WTC11 (cell line): ENCODE data around the gene TGM4. TPM values are rescaled to one million over a fixed set of nuclear protein-coding genes. Genes with fewer than 3 reads are reported as not detected.

Experiments
- ATAC-seq: fragments of 200-7000 bp; cut with Tn5 transposase; 2 replicates; pipeline ENCODE4 v1.10.0; 2021; ENCODE audit warnings: mild to moderate bottlenecking, moderate library complexity
- CTCF ChIA-PET: fragments of 300-600 bp; sonication (Branson Sonifier 250); formaldehyde crosslinking; loops from one replicate; lab custom pipeline; 2021; ENCODE audit warnings: antibody characterized with exemption; lab: Charles Lee
- POLR2A ChIA-PET: fragments of 350-600 bp; sonication (Branson Sonifier 250); formaldehyde crosslinking; loops from one replicate; lab custom pipeline; 2021; ENCODE audit warnings: antibody characterized with exemption; lab: Charles Lee
- DNase-seq: peaks from one replicate; pipeline ENCODE4 v3.0.0; 2021; ENCODE audit warnings: low spot score
- H3K27ac Mint-ChIP-seq: 2 replicates; pipeline ENCODE4 v1.8.0; 2021; ENCODE audit warnings: mixed read lengths
- H3K27me3 Mint-ChIP-seq: 2 replicates; pipeline ENCODE4 v1.8.0; 2021; ENCODE audit warnings: low read depth, mild to moderate bottlenecking, moderate library complexity, mixed read lengths
- H3K36me3 Mint-ChIP-seq: 2 replicates; pipeline ENCODE4 v1.8.0; 2021; ENCODE audit warnings: mixed read lengths
- H3K4me1 Mint-ChIP-seq: 2 replicates; pipeline ENCODE4 v1.8.0; 2022; ENCODE audit warnings: mixed read lengths
- H3K4me3 Mint-ChIP-seq: 2 replicates; pipeline ENCODE4 v1.8.0; 2021; ENCODE audit warnings: mild to moderate bottlenecking, moderate library complexity, mixed read lengths
- H3K9me3 Mint-ChIP-seq: 2 replicates; pipeline ENCODE4 v1.8.0; 2021; ENCODE audit warnings: mixed read lengths
- ATF3 ChIP-seq: sonication (generic); formaldehyde crosslinking; conservative IDR thresholded peaks from 2 replicates; pipeline ENCODE4 v1.8.1; 2022; ENCODE audit warnings: mild to moderate bottlenecking, missing genetic modification reagents
- CREB1 ChIP-seq: sonication (generic); formaldehyde crosslinking; IDR thresholded peaks from 2 replicates; pipeline ENCODE4 v1.8.0; 2023; ENCODE audit warnings: mild to moderate bottlenecking, missing genetic modification reagents
- E2F1 ChIP-seq: sonication (generic); formaldehyde crosslinking; IDR thresholded peaks from 2 replicates; pipeline ENCODE4 v1.8.0; 2022; ENCODE audit warnings: mild to moderate bottlenecking, missing genetic modification reagents
- E2F5 ChIP-seq: sonication (generic); formaldehyde crosslinking; IDR thresholded peaks from 2 replicates; pipeline ENCODE4 v1.8.1; 2022; ENCODE audit warnings: mild to moderate bottlenecking, moderate library complexity, missing genetic modification reagents
- ELF4 ChIP-seq: sonication (generic); formaldehyde crosslinking; IDR thresholded peaks from 2 replicates; pipeline ENCODE4 v1.8.1; 2022; ENCODE audit warnings: low read depth, mild to moderate bottlenecking, moderate library complexity, missing genetic modification reagents
- EMX1 ChIP-seq: fragments of 250-450 bp; sonication (Bioruptor Pico); IDR thresholded peaks from 2 replicates; pipeline ENCODE4 v1.8.0; 2021; ENCODE audit warnings: mild to moderate bottlenecking
- ERG ChIP-seq: fragments of 250-450 bp; sonication (Bioruptor Pico); IDR thresholded peaks from 2 replicates; pipeline ENCODE4 v1.8.0; 2021; ENCODE audit warnings: mild to moderate bottlenecking
- ESRRA ChIP-seq: sonication (generic); formaldehyde crosslinking; IDR thresholded peaks from 2 replicates; pipeline ENCODE4 v1.8.1; 2022; ENCODE audit warnings: mild to moderate bottlenecking, missing genetic modification reagents, borderline replicate concordance
- FOXJ3 ChIP-seq: sonication (generic); formaldehyde crosslinking; IDR thresholded peaks from 2 replicates; pipeline ENCODE4 v1.9.0; 2021; ENCODE audit warnings: missing genetic modification reagents, mild to moderate bottlenecking, borderline replicate concordance
- FOXK1 ChIP-seq: sonication (generic); formaldehyde crosslinking; IDR thresholded peaks from 2 replicates; pipeline ENCODE4 v1.8.0; 2022; ENCODE audit warnings: mild to moderate bottlenecking, moderate library complexity, missing genetic modification reagents
- FOXP4 ChIP-seq: sonication (generic); formaldehyde crosslinking; IDR thresholded peaks from 2 replicates; pipeline ENCODE4 v1.8.0; 2022; ENCODE audit warnings: mild to moderate bottlenecking, missing genetic modification reagents
- IRF2 ChIP-seq: sonication (generic); formaldehyde crosslinking; IDR thresholded peaks from 2 replicates; pipeline ENCODE4 v1.8.0; 2022; ENCODE audit warnings: low read depth, missing genetic modification reagents, borderline replicate concordance
- KAT7 ChIP-seq: sonication (generic); formaldehyde crosslinking; IDR thresholded peaks from 2 replicates; pipeline ENCODE4 v1.8.1; 2023; ENCODE audit warnings: missing genetic modification reagents, mild to moderate bottlenecking, borderline replicate concordance
- MYBL2 ChIP-seq: sonication (generic); formaldehyde crosslinking; IDR thresholded peaks from 2 replicates; pipeline ENCODE4 v1.8.1; 2023; ENCODE audit warnings: mild to moderate bottlenecking, moderate library complexity, missing genetic modification reagents
- NR3C1 ChIP-seq: sonication (generic); formaldehyde crosslinking; conservative IDR thresholded peaks from 2 replicates; pipeline ENCODE4 v1.8.1; 2023; ENCODE audit warnings: low read depth, mild to moderate bottlenecking, missing genetic modification reagents
- RORB ChIP-seq: fragments of 250-450 bp; sonication (Bioruptor Pico); IDR thresholded peaks from 2 replicates; pipeline ENCODE4 v1.9.0; 2021; ENCODE audit warnings: mild to moderate bottlenecking
- SMAD3 ChIP-seq: sonication (generic); formaldehyde crosslinking; IDR thresholded peaks from 2 replicates; pipeline ENCODE4 v1.8.0; 2022; ENCODE audit warnings: missing genetic modification reagents, mild to moderate bottlenecking, borderline replicate concordance
- SOX15 ChIP-seq: fragments of 250-450 bp; sonication (Bioruptor Pico); IDR thresholded peaks from 2 replicates; pipeline ENCODE4 v1.9.0; 2021; ENCODE audit warnings: mild to moderate bottlenecking
- SP1 ChIP-seq: sonication (generic); formaldehyde crosslinking; conservative IDR thresholded peaks from 2 replicates; pipeline ENCODE4 v1.8.1; 2022; ENCODE audit warnings: missing genetic modification reagents
- STAT6 ChIP-seq: sonication (generic); formaldehyde crosslinking; conservative IDR thresholded peaks from 2 replicates; pipeline ENCODE4 v1.8.1; 2023; ENCODE audit warnings: mild to moderate bottlenecking, low read depth, missing genetic modification reagents, moderate library complexity
- TP53 ChIP-seq: sonication (generic); formaldehyde crosslinking; IDR thresholded peaks from 2 replicates; pipeline ENCODE4 v1.8.1; 2023; ENCODE audit warnings: mild to moderate bottlenecking, missing genetic modification reagents
- ZMAT4 ChIP-seq: fragments of 250-450 bp; sonication (Bioruptor Pico); IDR thresholded peaks from 2 replicates; pipeline ENCODE4 v1.9.0; 2021; ENCODE audit warnings: mild to moderate bottlenecking
- ZNF121 ChIP-seq: sonication (generic); formaldehyde crosslinking; IDR thresholded peaks from 2 replicates; pipeline ENCODE4 v1.8.0; 2023; ENCODE audit warnings: missing genetic modification reagents
- ZNF263 ChIP-seq: sonication (generic); formaldehyde crosslinking; IDR thresholded peaks from 2 replicates; pipeline ENCODE4 v1.8.1; 2022; ENCODE audit warnings: low read depth, mild to moderate bottlenecking, moderate library complexity, missing genetic modification reagents
- ZNF423 ChIP-seq: fragments of 250-450 bp; sonication (Bioruptor Pico); IDR thresholded peaks from 2 replicates; pipeline ENCODE4 v2.1.2; 2022; ENCODE audit warnings: mild to moderate bottlenecking, moderate library complexity
- ZSCAN18 ChIP-seq: fragments of 250-450 bp; sonication (Bioruptor Pico); IDR thresholded peaks from 2 replicates; pipeline ENCODE4 v2.1.2; 2022; ENCODE audit warnings: mild to moderate bottlenecking, moderate library complexity
- total RNA-seq: library from RNA; stranded (reverse); gene quantifications from 3 replicates; pipeline ENCODE4 v1.2.3, GENCODE V29; 2021

TGM4 gene
- total RNA-seq, 1 experiment from 2014 or later = not detected

- CTCF ChIA-PET = interaction anchor here (1.1 to 1.9 kb wide), 3 partner anchors 13 to 15 kb away, joined by 3 to 16 read pairs (median 4); no protein-coding TSS in a partner anchor
These were observed 53.0 kb downstream of the TGM4 start for GRCh38 chr3:44927371-44927770.

GRCh38 chr3:44929782-44930181 is 55.4 kb downstream of the TGM4 start:
- Mint-ChIP-seq H3K36me3 (peaks cover 35% of the 10 kb centered on the region), H3K9me3 (no peaks in the 10 kb centered on the region), H3K4me3 (no peak overlapping the region), H3K27me3 (no peaks in the 10 kb centered on the region), H3K27ac (no peak overlapping the region), H3K4me1 (peaks cover 10% of the 10 kb centered on the region)
- ATAC-seq = no peak
- POLR2A ChIA-PET = no interaction called here
- TF ChIP-seq NR3C1 (CRISPR knock-in tag) (no peak), EMX1 (CRISPR knock-in tag) (no peak), IRF2 (no peak), FOXK1 (CRISPR knock-in tag) (no peak), STAT6 (no peak), CREB1 (CRISPR knock-in tag) (no peak), TP53 (CRISPR knock-in tag) (no peak), ELF4 (CRISPR knock-in tag) (no peak), ZNF263 (CRISPR knock-in tag) (no peak), E2F1 (CRISPR knock-in tag) (no peak), ZNF121 (CRISPR knock-in tag) (no peak), SOX15 (CRISPR knock-in tag) (no peak), SP1 (CRISPR knock-in tag) (no peak), E2F5 (CRISPR knock-in tag) (no peak), ZSCAN18 (CRISPR knock-in tag) (no peak), FOXP4 (CRISPR knock-in tag) (no peak)
- CTCF ChIA-PET = no interaction called here
- DNase-seq = no peak

More at GRCh38 chr3:44927371-44927770, 53.0 kb downstream of the TGM4 start:
- no peaks in the 10 kb centered on the region for H3K9me3 Mint-ChIP-seq
- TF ChIP-seq ATF3 = no peak
- no peak for TF ChIP-seq SMAD3 (CRISPR knock-in tag)
- no peak for TF ChIP-seq ZNF423 (CRISPR knock-in tag)
- no peak for TF ChIP-seq RORB (CRISPR knock-in tag)
- no peak for TF ChIP-seq FOXJ3 (CRISPR knock-in tag)
- no peak for TF ChIP-seq ESRRA (CRISPR knock-in tag)
- TF ChIP-seq KAT7 (CRISPR knock-in tag) = no peak
- no peak for TF ChIP-seq MYBL2 (CRISPR knock-in tag)
- no peak for TF ChIP-seq ZMAT4 (CRISPR knock-in tag)
- no peak for TF ChIP-seq ERG (CRISPR knock-in tag)
- TF ChIP-seq, all 79 proteins: peak for 0
- Mint-ChIP-seq H3K4me3 (no peak overlapping the region), H3K27me3 (no peaks in the 10 kb centered on the region), H3K36me3 (peaks cover 19% of the 10 kb centered on the region), H3K4me1 (no peaks in the 10 kb centered on the region), H3K27ac (no peak overlapping the region)
- ATAC-seq (no peak; the same call in 1 of the 2 replicates), DNase-seq (no peak)
- POLR2A ChIA-PET = no interaction called here
